ENCODE data around the gene DCAF4.

GRCh38 chr14:72906316-72906715 is 19.9 kb upstream of the DCAF4 start:
- TF ChIP-seq CTCF (conservative IDR thresholded peaks at IDR 0.05) (no peak), ZFX (IDR thresholded peaks at IDR 0.05) (no peak)
